Fibroblast of pulmonary artery (primary cell): ENCODE results near the gene OR4D11.

Experiments used
- DNase-seq: peaks from one replicate; pipeline ENCODE4 v3.0.0-alpha.2; 2010; ENCODE audit warnings: low read depth
- H3K4me3 ChIP-seq: replicated peaks from 2 replicates; pipeline ENCODE4 v1.5.1; 2011; ENCODE audit warnings: low read depth, mild to moderate bottlenecking, control low read depth, low read length, moderate library complexity
- CTCF ChIP-seq: IDR thresholded peaks from 2 replicates; pipeline ENCODE4 v1.5.1; 2011; ENCODE audit warnings: mild to moderate bottlenecking, control low read depth, low read length, inconsistent platforms; ENCODE audit errors: missing control alignments

Gene OR4D11

DNA sequence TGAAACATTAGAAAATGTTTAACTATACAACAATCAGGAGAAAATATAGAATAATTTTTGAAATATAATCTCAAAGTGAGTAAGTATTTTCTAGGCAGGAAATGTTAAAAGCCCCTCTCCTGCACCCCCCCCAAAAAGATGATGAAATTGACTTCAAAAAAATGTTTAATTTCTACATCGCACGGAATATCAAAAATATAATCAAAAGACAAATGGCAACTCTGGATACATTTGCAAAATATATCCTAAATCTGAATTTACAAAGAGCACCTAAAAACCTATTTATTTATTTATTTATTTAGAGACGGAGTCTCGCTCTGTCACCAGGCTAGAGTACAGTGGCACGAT is 44.9 kb downstream of the OR4D11 start:
- H3K4me3 ChIP-seq = no peak overlapping the region
- no peak for DNase-seq
- no peak for TF ChIP-seq CTCF

- peak; percentile 92 for DNase-seq
- H3K4me3 ChIP-seq = peak overlapping the region; percentile 65
- peak; percentile 32 for TF ChIP-seq CTCF
Measured at GRCh38 chr11:59550368-59550841, 47.0 kb downstream of the OR4D11 start.

GRCh38 chr11:59550842-59551658 is 47.7 kb downstream of the OR4D11 start:
- peak; percentile 93 for DNase-seq
- peak overlapping the region; percentile 65 for H3K4me3 ChIP-seq
- no peak for TF ChIP-seq CTCF

DNA sequence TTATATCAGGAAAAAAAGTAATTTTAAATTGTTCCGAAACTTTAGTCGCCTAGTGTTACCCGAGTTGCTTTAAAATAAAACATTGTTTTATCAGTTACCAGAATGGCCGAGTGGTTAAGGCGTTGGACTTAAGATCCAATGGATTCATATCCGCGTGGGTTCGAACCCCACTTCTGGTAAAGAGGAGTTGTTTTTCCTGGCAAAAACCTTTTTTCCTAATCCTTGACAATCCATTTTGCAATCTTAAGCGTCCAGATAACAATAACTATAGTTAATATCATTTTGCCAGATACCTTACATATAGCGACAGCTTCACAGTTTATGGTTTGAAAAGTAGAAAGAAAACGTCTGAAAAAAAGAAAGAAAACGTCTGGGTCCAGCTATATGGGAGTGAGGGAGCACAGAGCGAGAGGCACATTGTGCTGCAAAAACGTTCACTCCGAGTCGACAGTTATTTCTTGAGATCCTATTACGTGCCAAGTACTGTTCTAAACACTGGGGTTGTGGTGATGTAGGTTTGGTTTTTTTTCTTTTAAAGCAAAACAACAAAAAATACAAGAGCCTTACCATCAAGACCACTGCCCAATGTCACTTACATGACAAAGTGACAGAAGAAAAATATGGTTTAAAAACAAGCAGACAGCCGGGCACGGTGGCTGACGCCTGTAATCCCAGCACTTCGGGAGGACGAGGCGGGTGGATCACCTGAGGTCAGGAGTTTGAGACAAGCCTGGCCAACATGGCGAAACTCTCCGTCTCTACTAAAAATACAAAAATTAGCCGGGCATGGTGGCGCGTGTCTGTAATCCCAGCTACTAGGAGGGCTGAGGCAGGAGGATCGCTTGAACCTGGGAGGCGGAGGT is 48.5 kb downstream of the OR4D11 start:
- no peak for TF ChIP-seq CTCF
- peak; percentile 90 for DNase-seq
- peak overlapping the region; percentile 65 for H3K4me3 ChIP-seq

DNA sequence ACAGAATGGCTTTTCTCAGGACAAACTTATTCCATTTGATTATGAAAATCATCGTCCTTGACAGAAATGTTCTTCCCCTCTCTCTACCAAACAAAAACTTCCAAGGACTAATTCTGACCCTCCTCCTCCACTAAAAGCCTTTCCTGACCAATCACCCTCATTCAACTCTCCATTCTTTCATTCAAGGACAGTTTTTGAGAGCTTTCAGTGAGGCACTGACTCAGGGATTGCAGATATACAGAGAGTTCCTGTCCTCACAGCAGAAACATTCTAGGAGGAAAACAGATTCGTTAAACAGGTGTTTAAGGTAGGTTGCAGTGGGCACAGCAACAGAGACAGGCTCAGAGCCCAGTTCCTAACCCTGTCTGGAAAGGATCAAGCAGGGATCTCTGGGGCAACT is 49.5 kb downstream of the OR4D11 start:
- no peak for TF ChIP-seq CTCF
- H3K4me3 ChIP-seq = no peak overlapping the region
- DNase-seq = no peak

- H3K4me3 ChIP-seq = no peak overlapping the region
- no peak for DNase-seq
- TF ChIP-seq CTCF = no peak
Measured at GRCh38 chr11:59553323-59553722, 49.9 kb downstream of the OR4D11 start.
